Body of pancreas (tissue), 4 donors: ENCODE data around the gene PCDHGB3. TPM values are rescaled to one million over a fixed set of nuclear protein-coding genes. Genes with fewer than 3 reads are reported as not detected.
"Not testable (repeated sequence)": the region's sequence is repeated elsewhere in the genome, so short reads cannot be mapped to it uniquely, and the experiment has no call there.

ENCODE experiments used
- ATAC-seq: fragments of 150-250 bp; one replicate; pipeline ENCODE4 v1.9.1; 2016
- DNase-seq, 4 donors: peaks; one replicate each; pipeline ENCODE4 v3.0.0-alpha.2; 2019
- H3K27ac ChIP-seq, 4 donors: fragments of 200-600 bp; sonication (generic); 1 replicate in 3 of 4; 2 replicates in 1 of 4; pipeline versions ENCODE4 v1.5.1 to v1.6.1; 2016 to 2019; ENCODE audit warnings: mild to moderate bottlenecking in 1 of 4, mixed read lengths in 1 of 4, moderate library complexity in 1 of 4
- H3K27me3 ChIP-seq, 2 donors: fragments of 200-600 bp; sonication (generic); one replicate each; pipeline ENCODE4 v1.6.0; 2016; ENCODE audit warnings: mild to moderate bottlenecking in 1 of 2
- H3K36me3 ChIP-seq, 2 donors: fragments of 200-600 bp; sonication (generic); replicated peaks in 1 of 2; 2 replicates each; pipeline ENCODE4 v1.5.1; 2016; ENCODE audit warnings: low read depth in 2 of 2; ENCODE audit not compliant: insufficient read depth in 1 of 2
- H3K4me1 ChIP-seq: fragments of 200-600 bp; sonication (generic); one replicate; pipeline ENCODE4 v1.6.0; 2016
- H3K4me3 ChIP-seq, 2 donors: fragments of 200-600 bp; sonication (generic); 1 replicate in 1 of 2; 2 replicates in 1 of 2; pipeline ENCODE4 v1.5.1; 2016 to 2019
- H3K9me3 ChIP-seq, 3 donors: fragments of 200-600 bp; sonication (generic); 1 replicate in 2 of 3; 2 replicates in 1 of 3; pipeline ENCODE4 v1.5.1; 2016
- CTCF ChIP-seq, 7 experiments: fragments of 450-650 bp in 4 of 7; fragments of 200-600 bp in 3 of 7; sonication (generic) in 3 of 7; IDR thresholded peaks; one replicate each; pipeline ENCODE4 v1.5.1; 2016 to 2019; ENCODE audit warnings: antibody characterized with exemption in 7 of 7
- POLR2A ChIP-seq, 3 donors: fragments of 450-650 bp; IDR thresholded peaks; one replicate each; pipeline ENCODE4 v1.6.1; 2016; ENCODE audit warnings: antibody characterized with exemption in 3 of 3, mild to moderate bottlenecking in 2 of 3
- WGBS, 2 donors: methylation state at CpG; one replicate each; pipeline ENCODE4 v1.1.5; 2017; 5-methylcytosine and 5-hydroxymethylcytosine counted together
- intact Hi-C: fragments of 100-400 bp; cut with DNase I; formaldehyde crosslinking; loops from one replicate; pipeline ENCODE4 v1.15.1; 2023
- total RNA-seq, 2 donors: library from RNA; depleted of rRNA; stranded (reverse); fragments of >200 nt; gene quantifications; one replicate each; pipeline ENCODE4 v1.1.0, GENCODE V29; 2016

Gene PCDHGB3
- total RNA-seq, 2 donors from 2014 or later, result 4.2 to 10.2 TPM

- Histone ChIP-seq H3K9me3 (peaks cover 0 to 55% (median 3%) of the 10 kb centered on the region in 3 donors), H3K36me3 (no peaks in the 10 kb centered on the region), H3K4me3 (peak within 1 kb of the TSS in 1 of 2 donors; percentile 0), H3K27ac (no peak within 1 kb of the TSS), H3K4me1 (no peaks in the 10 kb centered on the region), H3K27me3 (no peaks in the 10 kb centered on the region)
- TF ChIP-seq POLR2A (IDR thresholded peaks at IDR 0.05), result no peak
- TF ChIP-seq CTCF (IDR thresholded peaks at IDR 0.05), result peak in 3 of 7 experiments; percentile 7 to 16 (median 16)
- DNase-seq (no peak), ATAC-seq (no peak)
- intact Hi-C loops, result no loop called here
- 9 to 17% methylated on average over 24 to 37 of the region's 37 CpGs for WGBS, 2 donors
Observed at GRCh38 chr5:141382469-141383294, 12.6 kb downstream of the PCDHGB3 start, which contains the start of gene PCDHGA7. Gene PCDHGA7, plus strand, starts transcription at chr5:141382742. Its CDS starts 158 bp downstream, at chr5:141382900.

GRCh38 chr5:141383345-141383744 is 13.3 kb downstream of the PCDHGB3 start:
- H3K4me1 ChIP-seq, result no peaks in the 10 kb centered on the region
- peaks cover 0 to 56% (median 3%) of the 10 kb centered on the region in 3 donors for H3K9me3 ChIP-seq
- 27 to 35% methylated on average over 14 to 21 of the region's 21 CpGs for WGBS, 2 donors
- intact Hi-C loops, result no loop called here
- no peak overlapping the region for H3K27ac ChIP-seq
- no peak for TF ChIP-seq POLR2A (IDR thresholded peaks at IDR 0.05)
- no peak for TF ChIP-seq CTCF (IDR thresholded peaks at IDR 0.05)
- H3K36me3 ChIP-seq, result no peaks in the 10 kb centered on the region
- H3K4me3 ChIP-seq, result no peak overlapping the region
- DNase-seq (no peak), ATAC-seq (no peak)
- no peaks in the 10 kb centered on the region for H3K27me3 ChIP-seq

- no peaks in the 10 kb centered on the region for H3K4me1 ChIP-seq
- TF ChIP-seq CTCF (IDR thresholded peaks at IDR 0.05) (no peak), POLR2A (IDR thresholded peaks at IDR 0.05) (no peak)
- no peaks in the 10 kb centered on the region for H3K36me3 ChIP-seq
- H3K4me3 ChIP-seq, result no peak overlapping the region
- no peak overlapping the region for H3K27ac ChIP-seq
- DNase-seq (no peak), ATAC-seq (no peak)
- intact Hi-C loops, result no loop called here
- WGBS, 2 donors, result 35 to 55% methylated on average over 16 to 42 of the region's 43 CpGs
- peaks cover 0 to 65% (median 7%) of the 10 kb centered on the region in 3 donors for H3K9me3 ChIP-seq
- H3K27me3 ChIP-seq, result no peaks in the 10 kb centered on the region
Observed at GRCh38 chr5:141384471-141385267, 14.6 kb downstream of the PCDHGB3 start.

- H3K36me3 ChIP-seq, H3K27ac ChIP-seq, intact Hi-C loops, H3K4me3 ChIP-seq, H3K4me1 ChIP-seq, H3K27me3 ChIP-seq: not testable (repeated sequence)
- H3K9me3 ChIP-seq, result peaks cover 0 to 68% (median 12%) of the 10 kb centered on the region in 3 donors
- ATAC-seq (peak; percentile 62), DNase-seq (peak in 2 of 4 donors; percentile 26 to 32)
- 8 to 12% methylated on average over 17 to 23 of the region's 40 CpGs for WGBS, 2 donors
- peak in 4 of 7 experiments; percentile 27 to 34 (median 32) for TF ChIP-seq CTCF (IDR thresholded peaks at IDR 0.05)
Observed at GRCh38 chr5:141387557-141388311, 17.7 kb downstream of the PCDHGB3 start, which contains the start of gene PCDHGB4. Gene PCDHGB4, plus strand, starts transcription at chr5:141387698. Its CDS starts 187 bp downstream, at chr5:141387885.
